ENCODE results near the gene MYCBPAP.

The MYCBPAP gene

GRCh38 chr17:50565402-50566350 is 57.4 kb downstream of the MYCBPAP start:
- peaks cover 60% of the 10 kb centered on the region for H3K27me3 ChIP-seq (ENCODE audit: control insufficient read depth, insufficient read depth, low read length)

GRCh38 chr17:50566886-50567285 is 58.6 kb downstream of the MYCBPAP start:
- peaks cover 60% of the 10 kb centered on the region for H3K27me3 ChIP-seq (ENCODE audit: control insufficient read depth, insufficient read depth, low read length)
- H3K9me3 ChIP-seq (ENCODE audit: control insufficient read depth, insufficient read depth, low read length), result no peaks in the 10 kb centered on the region
- H3K36me3 ChIP-seq (ENCODE audit: control insufficient read depth, insufficient read depth, low read length), result no peaks in the 10 kb centered on the region
- H3K9ac ChIP-seq (ENCODE audit: low read depth, low read length), result no peak overlapping the region
- H3K4me3 ChIP-seq (ENCODE audit: low read depth, low read length), result no peak overlapping the region
- H3K4me1 ChIP-seq (ENCODE audit: control insufficient read depth, insufficient read depth, low read length), result peaks cover 17% of the 10 kb centered on the region

More at GRCh38 chr17:50565402-50566350, 57.4 kb downstream of the MYCBPAP start:
- H3K36me3 ChIP-seq (ENCODE audit: control insufficient read depth, insufficient read depth, low read length), result no peaks in the 10 kb centered on the region
- peak overlapping the region; percentile 5 for H3K4me3 ChIP-seq (ENCODE audit: low read depth, low read length)
- H3K9ac ChIP-seq (ENCODE audit: low read depth, low read length), result no peak overlapping the region
- H3K4me1 ChIP-seq (ENCODE audit: control insufficient read depth, insufficient read depth, low read length), result peaks cover 17% of the 10 kb centered on the region
- H3K9me3 ChIP-seq (ENCODE audit: control insufficient read depth, insufficient read depth, low read length), result no peaks in the 10 kb centered on the region

DNA sequence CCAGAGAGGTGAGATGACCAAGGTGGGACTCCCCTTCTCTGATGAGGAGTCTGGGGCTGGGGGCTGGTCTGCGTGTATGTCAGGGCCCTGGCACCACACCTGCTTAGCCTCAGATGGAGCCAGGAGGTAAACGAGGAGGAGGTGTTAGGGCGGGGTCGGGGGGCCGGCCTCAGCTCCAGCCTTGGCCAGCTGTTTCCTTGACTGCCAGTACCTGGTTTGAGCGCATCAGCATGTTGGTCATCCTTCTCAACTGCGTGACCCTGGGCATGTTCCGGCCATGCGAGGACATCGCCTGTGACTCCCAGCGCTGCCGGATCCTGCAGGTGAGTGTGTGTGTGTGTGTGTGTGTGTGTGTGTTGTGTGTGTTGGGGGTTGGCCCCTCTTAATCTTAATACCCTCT is 60.4 kb downstream of the MYCBPAP start:
- Histone ChIP-seq H3K36me3 (ENCODE audit: control insufficient read depth, insufficient read depth, low read length) (no peaks in the 10 kb centered on the region), H3K27me3 (ENCODE audit: control insufficient read depth, insufficient read depth, low read length) (peaks cover 44% of the 10 kb centered on the region), H3K4me3 (ENCODE audit: low read depth, low read length) (no peak overlapping the region), H3K9me3 (ENCODE audit: control insufficient read depth, insufficient read depth, low read length) (no peaks in the 10 kb centered on the region), H3K4me1 (ENCODE audit: control insufficient read depth, insufficient read depth, low read length) (peaks cover 7% of the 10 kb centered on the region), H3K9ac (ENCODE audit: low read depth, low read length) (no peak overlapping the region)

DNA sequence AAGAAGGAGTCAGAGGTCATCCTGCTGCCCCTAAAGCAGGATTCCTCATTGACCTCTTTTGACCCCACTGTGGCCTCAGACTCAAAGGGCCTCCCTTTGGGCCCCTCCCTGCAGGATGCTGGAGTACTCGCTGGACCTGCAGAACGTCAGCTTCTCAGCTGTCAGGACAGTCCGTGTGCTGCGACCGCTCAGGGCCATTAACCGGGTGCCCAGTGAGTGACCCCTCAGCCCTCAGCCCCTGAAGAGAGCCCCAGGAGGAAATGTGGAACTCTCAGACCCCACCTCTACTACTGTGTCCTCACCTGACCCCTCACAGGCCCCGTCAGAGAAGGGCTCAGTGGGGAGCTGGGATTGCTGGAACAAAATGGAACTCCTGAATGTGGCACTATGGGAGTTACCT is 61.4 kb downstream of the MYCBPAP start:
- Histone ChIP-seq H3K27me3 (ENCODE audit: control insufficient read depth, insufficient read depth, low read length) (peaks cover 35% of the 10 kb centered on the region), H3K36me3 (ENCODE audit: control insufficient read depth, insufficient read depth, low read length) (no peaks in the 10 kb centered on the region)

GRCh38 chr17:50570032-50570431 is 61.8 kb downstream of the MYCBPAP start:
- H3K36me3 ChIP-seq (ENCODE audit: control insufficient read depth, insufficient read depth, low read length), result no peaks in the 10 kb centered on the region
- H3K4me1 ChIP-seq (ENCODE audit: control insufficient read depth, insufficient read depth, low read length), result peaks cover 4% of the 10 kb centered on the region
- no peak overlapping the region for H3K4me3 ChIP-seq (ENCODE audit: low read depth, low read length)
- no peaks in the 10 kb centered on the region for H3K9me3 ChIP-seq (ENCODE audit: control insufficient read depth, insufficient read depth, low read length)
- no peak overlapping the region for H3K9ac ChIP-seq (ENCODE audit: low read depth, low read length)
- peaks cover 31% of the 10 kb centered on the region for H3K27me3 ChIP-seq (ENCODE audit: control insufficient read depth, insufficient read depth, low read length)

More for the DNA sequence above, 61.4 kb downstream of the MYCBPAP start:
- no peak overlapping the region for H3K9ac ChIP-seq (ENCODE audit: low read depth, low read length)
- H3K4me3 ChIP-seq (ENCODE audit: low read depth, low read length), result no peak overlapping the region
- peaks cover 5% of the 10 kb centered on the region for H3K4me1 ChIP-seq (ENCODE audit: control insufficient read depth, insufficient read depth, low read length)
- H3K9me3 ChIP-seq (ENCODE audit: control insufficient read depth, insufficient read depth, low read length), result no peaks in the 10 kb centered on the region

DNA sequence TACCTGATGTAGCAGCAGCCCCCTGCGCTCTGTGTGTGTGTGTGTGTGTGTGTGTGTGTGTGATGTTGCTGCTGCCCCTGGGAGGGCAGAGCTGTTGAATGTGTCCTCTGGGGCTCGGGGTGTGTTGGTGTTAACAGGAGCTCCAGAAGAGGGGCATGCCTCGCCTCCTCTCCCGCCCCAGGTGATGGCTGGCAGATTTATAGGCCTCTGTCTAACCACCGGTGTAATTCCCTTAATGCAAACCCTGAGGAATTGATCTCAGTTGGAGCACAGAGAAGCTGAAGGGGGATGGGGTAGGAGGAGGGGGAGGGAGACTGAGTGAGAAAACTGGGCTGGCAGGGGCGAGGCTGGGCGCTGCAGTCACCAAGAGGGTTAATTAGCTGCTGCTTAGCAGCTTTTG is 62.3 kb downstream of the MYCBPAP start:
- H3K4me3 ChIP-seq (ENCODE audit: low read depth, low read length), result no peak overlapping the region
- no peaks in the 10 kb centered on the region for H3K36me3 ChIP-seq (ENCODE audit: control insufficient read depth, insufficient read depth, low read length)
- no peak overlapping the region for H3K9ac ChIP-seq (ENCODE audit: low read depth, low read length)
- peaks cover 4% of the 10 kb centered on the region for H3K4me1 ChIP-seq (ENCODE audit: control insufficient read depth, insufficient read depth, low read length)
- peaks cover 26% of the 10 kb centered on the region for H3K27me3 ChIP-seq (ENCODE audit: control insufficient read depth, insufficient read depth, low read length)
- no peaks in the 10 kb centered on the region for H3K9me3 ChIP-seq (ENCODE audit: control insufficient read depth, insufficient read depth, low read length)

- H3K4me3 ChIP-seq (ENCODE audit: low read depth, low read length), result no peak overlapping the region
- H3K4me1 ChIP-seq (ENCODE audit: control insufficient read depth, insufficient read depth, low read length), result peaks cover 4% of the 10 kb centered on the region
- H3K27me3 ChIP-seq (ENCODE audit: control insufficient read depth, insufficient read depth, low read length), result peaks cover 14% of the 10 kb centered on the region
- no peaks in the 10 kb centered on the region for H3K9me3 ChIP-seq (ENCODE audit: control insufficient read depth, insufficient read depth, low read length)
- H3K36me3 ChIP-seq (ENCODE audit: control insufficient read depth, insufficient read depth, low read length), result no peaks in the 10 kb centered on the region
- no peak overlapping the region for H3K9ac ChIP-seq (ENCODE audit: low read depth, low read length)
Observed at GRCh38 chr17:50571681-50572080, 63.4 kb downstream of the MYCBPAP start.

GRCh38 chr17:50572541-50572940 is 64.3 kb downstream of the MYCBPAP start:
- no peak overlapping the region for H3K9ac ChIP-seq (ENCODE audit: low read depth, low read length)
- no peaks in the 10 kb centered on the region for H3K9me3 ChIP-seq (ENCODE audit: control insufficient read depth, insufficient read depth, low read length)
- peaks cover 6% of the 10 kb centered on the region for H3K27me3 ChIP-seq (ENCODE audit: control insufficient read depth, insufficient read depth, low read length)
- H3K36me3 ChIP-seq (ENCODE audit: control insufficient read depth, insufficient read depth, low read length), result no peaks in the 10 kb centered on the region
- H3K4me1 ChIP-seq (ENCODE audit: control insufficient read depth, insufficient read depth, low read length), result peaks cover 4% of the 10 kb centered on the region
- H3K4me3 ChIP-seq (ENCODE audit: low read depth, low read length), result no peak overlapping the region

DNA sequence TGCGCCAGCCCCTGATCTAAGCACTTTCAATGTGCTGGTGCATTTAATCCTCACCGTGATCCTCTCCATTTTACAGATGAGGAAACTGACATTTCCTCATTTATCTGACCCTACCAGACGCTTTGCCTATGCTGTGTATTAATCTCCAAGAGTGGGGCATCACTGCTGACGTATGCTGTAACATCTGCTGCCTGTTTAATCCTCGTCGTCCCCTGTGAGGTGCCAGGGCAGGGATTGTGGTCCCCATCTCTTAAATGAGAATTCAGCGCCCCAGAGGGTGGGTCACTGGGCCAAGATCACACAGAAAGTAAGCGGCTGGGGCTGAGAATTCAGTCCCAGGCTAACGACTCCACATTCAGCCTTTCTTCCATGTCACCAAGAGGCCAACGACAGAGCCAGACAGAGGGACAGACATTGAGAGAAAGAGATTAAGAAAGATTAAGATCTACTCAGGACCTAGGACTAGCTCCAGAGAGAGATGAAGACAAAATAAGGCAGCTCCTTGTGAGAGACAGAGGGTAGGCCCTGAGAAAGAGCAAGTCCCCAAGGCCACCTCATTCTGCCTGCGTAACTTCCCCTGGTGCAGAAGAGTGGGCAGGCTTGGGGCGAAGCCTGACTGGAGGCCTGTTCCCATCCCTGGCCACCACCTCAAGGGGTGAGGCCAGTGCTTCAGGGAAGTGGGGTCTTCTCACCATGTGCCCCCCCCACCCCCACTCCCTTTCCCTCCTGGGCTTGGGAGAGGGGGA is 65.8 kb downstream of the MYCBPAP start:
- H3K4me1 ChIP-seq (ENCODE audit: control insufficient read depth, insufficient read depth, low read length), result peaks cover 4% of the 10 kb centered on the region
- no peaks in the 10 kb centered on the region for H3K27me3 ChIP-seq (ENCODE audit: control insufficient read depth, insufficient read depth, low read length)
- H3K4me3 ChIP-seq (ENCODE audit: low read depth, low read length), result no peak overlapping the region
- H3K9me3 ChIP-seq (ENCODE audit: control insufficient read depth, insufficient read depth, low read length), result no peaks in the 10 kb centered on the region
- H3K36me3 ChIP-seq (ENCODE audit: control insufficient read depth, insufficient read depth, low read length), result no peaks in the 10 kb centered on the region
- H3K9ac ChIP-seq (ENCODE audit: low read depth, low read length), result no peak overlapping the region

DNA sequence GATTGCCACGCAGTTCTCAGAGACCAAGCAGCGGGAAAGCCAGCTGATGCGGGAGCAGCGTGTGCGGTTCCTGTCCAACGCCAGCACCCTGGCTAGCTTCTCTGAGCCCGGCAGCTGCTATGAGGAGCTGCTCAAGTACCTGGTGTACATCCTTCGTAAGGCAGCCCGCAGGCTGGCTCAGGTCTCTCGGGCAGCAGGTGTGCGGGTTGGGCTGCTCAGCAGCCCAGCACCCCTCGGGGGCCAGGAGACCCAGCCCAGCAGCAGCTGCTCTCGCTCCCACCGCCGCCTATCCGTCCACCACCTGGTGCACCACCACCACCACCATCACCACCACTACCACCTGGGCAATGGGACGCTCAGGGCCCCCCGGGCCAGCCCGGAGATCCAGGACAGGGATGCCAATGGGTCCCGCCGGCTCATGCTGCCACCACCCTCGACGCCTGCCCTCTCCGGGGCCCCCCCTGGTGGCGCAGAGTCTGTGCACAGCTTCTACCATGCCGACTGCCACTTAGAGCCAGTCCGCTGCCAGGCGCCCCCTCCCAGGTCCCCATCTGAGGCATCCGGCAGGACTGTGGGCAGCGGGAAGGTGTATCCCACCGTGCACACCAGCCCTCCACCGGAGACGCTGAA is 67.5 kb downstream of the MYCBPAP start:
- no peaks in the 10 kb centered on the region for H3K27me3 ChIP-seq (ENCODE audit: control insufficient read depth, insufficient read depth, low read length)
- no peaks in the 10 kb centered on the region for H3K9me3 ChIP-seq (ENCODE audit: control insufficient read depth, insufficient read depth, low read length)
- no peak overlapping the region for H3K9ac ChIP-seq (ENCODE audit: low read depth, low read length)
- H3K36me3 ChIP-seq (ENCODE audit: control insufficient read depth, insufficient read depth, low read length), result no peaks in the 10 kb centered on the region
- peaks cover 3% of the 10 kb centered on the region for H3K4me1 ChIP-seq (ENCODE audit: control insufficient read depth, insufficient read depth, low read length)
- no peak overlapping the region for H3K4me3 ChIP-seq (ENCODE audit: low read depth, low read length)

- Histone ChIP-seq H3K9me3 (ENCODE audit: control insufficient read depth, insufficient read depth, low read length) (no peaks in the 10 kb centered on the region), H3K4me1 (ENCODE audit: control insufficient read depth, insufficient read depth, low read length) (peaks cover 3% of the 10 kb centered on the region), H3K27me3 (ENCODE audit: control insufficient read depth, insufficient read depth, low read length) (no peaks in the 10 kb centered on the region), H3K9ac (ENCODE audit: low read depth, low read length) (no peak overlapping the region), H3K36me3 (ENCODE audit: control insufficient read depth, insufficient read depth, low read length) (no peaks in the 10 kb centered on the region), H3K4me3 (ENCODE audit: low read depth, low read length) (no peak overlapping the region)
Observed at GRCh38 chr17:50576864-50577263, 68.6 kb downstream of the MYCBPAP start.
